OCI-LY7 (cell line): ENCODE measurements around the gene CYP46A1.

ENCODE experiments used
- CTCF ChIP-seq: fragments of 200-600 bp; sonication (generic); conservative IDR thresholded peaks from 2 replicates; pipeline ENCODE4 v1.5.1; 2014; ENCODE audit warnings: mild to moderate bottlenecking, antibody characterized with exemption, low read length, moderate library complexity, mixed read lengths
- EZH2phosphoT487 ChIP-seq: fragments of 200-600 bp; sonication (generic); IDR thresholded peaks from 2 replicates; pipeline ENCODE4 v1.6.1; 2018; ENCODE audit warnings: low read depth, borderline replicate concordance, mild to moderate bottlenecking, mixed run types, antibody characterized with exemption, low read length, moderate library complexity, mixed read lengths

DNA sequence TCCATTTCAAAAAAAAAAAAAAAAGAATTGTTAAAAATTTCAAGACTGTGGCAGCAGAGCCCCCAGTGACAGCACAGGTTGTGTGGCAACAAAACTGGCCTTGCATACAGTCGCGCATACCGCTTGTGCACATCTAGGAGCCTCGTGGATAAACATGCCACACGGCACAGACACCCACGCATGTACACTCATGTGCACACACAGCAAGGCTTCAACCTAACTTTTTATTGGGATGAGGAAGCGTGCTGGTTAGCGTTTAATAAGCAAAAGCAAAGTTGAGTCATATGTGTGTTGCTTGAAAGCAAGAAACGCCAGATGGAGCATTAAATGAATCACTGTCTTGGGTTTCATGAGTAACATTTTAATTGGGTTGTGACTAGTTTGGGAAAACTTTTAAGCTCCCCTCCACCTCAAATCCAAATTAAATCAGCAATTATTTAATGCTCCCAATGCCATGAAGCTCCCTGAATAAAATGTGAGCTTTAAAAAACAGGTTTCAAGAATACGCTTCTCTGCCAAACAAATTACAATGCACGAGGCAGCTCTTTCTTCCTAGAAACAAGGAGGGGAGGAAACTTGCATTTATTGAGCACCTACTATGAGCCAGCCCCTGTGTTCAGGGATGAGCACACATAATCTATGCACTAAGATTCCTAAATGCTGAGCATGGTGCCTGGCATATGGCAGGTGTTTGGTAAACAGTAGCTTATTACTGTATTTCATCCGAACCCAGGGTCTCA is 73.4 kb downstream of the CYP46A1 start:
- no peak for TF ChIP-seq CTCF
- no peak for TF ChIP-seq EZH2phosphoT487
